GM10266 (cell line): ENCODE measurements around the gene PPP1R2C.

ENCODE experiments used
- DNase-seq: peaks from one replicate; pipeline ENCODE4 v3.0.0; 2012; ENCODE audit errors: extremely low spot score
- TF ChIP-seq, protein P1 (sequence below): IDR thresholded peaks from 2 replicates; pipeline ENCODE4 v1.5.1; 2012; ENCODE audit warnings: mild to moderate bottlenecking, low read depth; ENCODE audit not compliant: control insufficient read depth, insufficient read depth; ENCODE audit errors: missing control alignments

Gene PPP1R2C

DNA sequence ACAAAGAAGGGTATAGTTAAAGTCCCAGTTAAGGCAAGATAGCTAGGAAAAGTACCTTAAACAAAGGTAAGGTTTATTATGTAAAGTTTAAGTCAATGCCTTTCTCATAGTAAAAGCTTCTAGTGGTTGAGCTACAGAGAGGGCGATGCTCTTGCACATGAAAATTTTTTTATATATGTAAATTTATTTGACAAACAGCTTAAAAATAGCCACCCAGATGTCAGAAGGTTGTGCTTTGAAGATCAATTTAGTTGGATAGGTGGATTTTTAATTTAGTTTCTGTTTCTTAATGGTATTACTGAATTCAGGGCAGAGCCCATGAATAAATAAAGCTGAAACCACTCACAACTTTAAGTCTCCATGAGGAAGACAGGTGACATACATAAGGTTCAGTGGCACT, 29.4 kb upstream of the PPP1R2C start:
- TF ChIP-seq, protein P1, sequence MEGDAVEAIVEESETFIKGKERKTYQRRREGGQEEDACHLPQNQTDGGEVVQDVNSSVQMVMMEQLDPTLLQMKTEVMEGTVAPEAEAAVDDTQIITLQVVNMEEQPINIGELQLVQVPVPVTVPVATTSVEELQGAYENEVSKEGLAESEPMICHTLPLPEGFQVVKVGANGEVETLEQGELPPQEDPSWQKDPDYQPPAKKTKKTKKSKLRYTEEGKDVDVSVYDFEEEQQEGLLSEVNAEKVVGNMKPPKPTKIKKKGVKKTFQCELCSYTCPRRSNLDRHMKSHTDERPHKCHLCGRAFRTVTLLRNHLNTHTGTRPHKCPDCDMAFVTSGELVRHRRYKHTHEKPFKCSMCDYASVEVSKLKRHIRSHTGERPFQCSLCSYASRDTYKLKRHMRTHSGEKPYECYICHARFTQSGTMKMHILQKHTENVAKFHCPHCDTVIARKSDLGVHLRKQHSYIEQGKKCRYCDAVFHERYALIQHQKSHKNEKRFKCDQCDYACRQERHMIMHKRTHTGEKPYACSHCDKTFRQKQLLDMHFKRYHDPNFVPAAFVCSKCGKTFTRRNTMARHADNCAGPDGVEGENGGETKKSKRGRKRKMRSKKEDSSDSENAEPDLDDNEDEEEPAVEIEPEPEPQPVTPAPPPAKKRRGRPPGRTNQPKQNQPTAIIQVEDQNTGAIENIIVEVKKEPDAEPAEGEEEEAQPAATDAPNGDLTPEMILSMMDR, result no peak
- no peak for DNase-seq

DNA sequence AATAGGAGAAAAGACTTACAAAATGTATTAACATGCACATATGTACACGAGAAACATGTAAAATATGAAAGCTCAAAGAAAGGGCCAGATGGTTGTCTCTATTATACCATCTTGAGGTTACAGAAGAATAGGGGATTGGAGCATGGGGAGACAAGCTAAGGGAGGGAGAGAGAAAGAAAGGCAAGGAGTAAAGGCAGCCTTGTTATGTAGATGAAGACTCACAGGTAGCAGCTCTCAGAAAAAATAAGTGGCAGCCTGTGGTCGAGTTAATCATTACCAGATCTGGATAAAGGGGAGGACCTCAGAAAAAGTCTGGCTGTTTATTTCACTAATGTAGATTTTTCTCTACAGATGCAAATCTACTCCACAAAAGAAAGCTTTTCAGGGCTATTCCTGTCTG, 26.6 kb upstream of the PPP1R2C start:
- TF ChIP-seq, protein P1, result no peak
- no peak for DNase-seq

DNA sequence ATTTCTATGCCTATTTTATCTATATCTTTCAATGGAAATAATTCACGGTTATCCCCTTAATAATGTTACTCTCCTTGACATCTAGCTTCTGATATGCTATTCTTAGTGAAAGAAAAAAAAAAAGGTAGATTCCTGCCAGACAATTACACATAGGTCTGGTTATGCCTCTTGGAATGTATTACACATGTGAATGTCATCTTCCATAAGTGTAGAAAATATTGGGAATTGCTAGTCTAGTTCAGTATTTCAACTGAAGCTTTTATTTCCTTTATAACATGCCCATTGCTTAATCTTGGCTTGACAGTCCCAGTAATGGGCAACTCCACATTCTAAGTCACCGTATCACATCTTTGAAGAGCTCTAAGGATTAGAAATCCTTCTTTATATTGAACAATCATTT, 25.4 kb upstream of the PPP1R2C start:
- no peak for DNase-seq
- TF ChIP-seq, protein P1, result no peak

DNA sequence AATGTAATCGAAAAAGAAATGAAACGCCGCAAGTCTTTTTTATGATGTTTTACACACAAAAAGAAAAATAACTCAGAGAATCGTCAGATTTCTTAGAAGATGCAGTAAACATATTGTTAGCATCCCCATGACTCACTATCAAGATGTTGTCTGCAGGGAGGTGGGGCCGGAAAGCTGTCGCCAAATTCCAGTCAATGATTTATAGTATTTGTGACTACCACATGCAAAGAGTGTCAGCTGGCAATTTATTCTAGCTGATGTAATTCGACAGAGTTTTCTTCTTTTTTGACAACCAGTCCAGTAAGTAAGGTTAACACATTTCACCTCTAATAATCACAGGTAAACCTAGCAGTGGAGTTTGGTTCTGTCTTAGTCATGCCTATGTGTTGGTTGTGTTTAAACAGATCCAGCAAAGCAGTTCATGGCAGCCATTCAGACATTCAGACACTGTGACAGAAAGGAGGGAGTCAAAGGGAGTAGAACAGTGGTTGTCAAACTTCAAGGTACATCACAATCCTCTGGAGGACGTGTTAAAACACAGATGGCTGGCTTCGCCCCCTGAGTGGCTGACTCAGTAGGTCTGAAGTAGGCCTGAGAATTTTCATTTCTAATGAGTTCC, 19.8 kb upstream of the PPP1R2C start:
- no peak for DNase-seq
- TF ChIP-seq, protein P1, result no peak

DNA sequence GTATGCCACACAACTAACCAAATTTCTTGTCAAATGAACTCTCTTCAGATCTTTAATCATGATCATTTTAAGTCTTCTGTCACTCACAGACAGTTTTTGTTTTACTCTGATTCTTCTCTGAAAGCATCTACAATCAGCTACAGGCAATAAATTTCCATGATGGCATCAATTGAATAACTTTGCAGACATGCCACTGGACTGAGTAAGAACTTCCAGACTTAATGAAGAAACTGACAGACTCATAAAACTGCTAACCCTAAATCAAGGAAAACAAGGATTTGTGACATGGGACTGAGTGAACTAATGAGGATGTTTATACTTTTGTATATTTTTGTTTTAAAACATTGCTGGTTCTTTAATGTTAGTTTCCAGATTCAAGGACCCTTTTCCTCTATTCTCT, 5.5 kb upstream of the PPP1R2C start:
- TF ChIP-seq, protein P1, result no peak
- no peak for DNase-seq

DNA sequence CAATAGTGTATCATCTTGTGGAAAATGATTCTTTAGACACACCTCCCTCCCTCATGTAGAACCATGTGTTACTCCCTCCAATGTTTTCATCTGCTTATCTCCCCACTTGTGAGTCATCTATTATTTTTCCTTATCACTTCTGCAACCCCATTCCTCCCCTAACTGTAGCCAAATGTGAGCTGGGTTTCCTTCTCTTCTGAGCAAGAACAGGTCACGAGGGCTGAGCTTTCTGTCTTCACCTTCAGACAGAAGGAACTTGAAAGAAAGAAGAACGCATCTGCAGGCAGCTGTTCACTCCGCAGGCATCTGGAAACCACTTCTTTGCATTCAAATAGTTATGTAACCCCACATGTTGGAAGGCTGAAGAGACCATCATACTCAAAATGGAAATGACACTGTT, 1.8 kb downstream of the PPP1R2C start:
- TF ChIP-seq, protein P1, result no peak
- DNase-seq, result no peak

DNA sequence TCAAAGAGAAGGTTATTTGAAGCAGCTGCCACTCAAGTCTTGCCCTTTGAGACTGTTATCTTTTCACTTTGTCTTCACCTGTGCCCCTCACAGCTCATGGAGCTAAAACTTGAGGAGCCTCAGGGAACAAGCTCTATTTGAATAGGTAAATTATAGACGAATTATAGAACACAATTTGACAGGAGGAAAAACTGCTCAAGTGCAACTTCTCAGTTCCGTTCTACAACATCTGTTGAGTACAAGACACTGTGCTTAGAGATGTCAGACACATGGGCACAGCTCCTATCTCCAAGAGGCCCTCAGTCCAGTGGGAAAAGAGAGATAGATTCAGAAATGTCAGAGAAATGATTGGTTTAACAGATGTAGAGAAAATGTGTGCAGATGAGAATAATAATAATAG, 5.1 kb downstream of the PPP1R2C start:
- no peak for DNase-seq
- TF ChIP-seq, protein P1, result no peak
